AG04449 (cell line): ENCODE results near the gene TIMM10.

Source experiments
- CTCF ChIA-PET: fragments of 350-600 bp; formaldehyde crosslinking; extraction: SDS; loops from one replicate; lab custom pipeline; 2021; ENCODE audit warnings: antibody characterized with exemption; lab: Yijun Ruan, JAX
- POLR2A ChIA-PET: fragments of 400-600, 350-600 bp; formaldehyde crosslinking; extraction: SDS; loops from one replicate; lab custom pipeline; 2020; ENCODE audit warnings: antibody characterized with exemption, inconsistent platforms; lab: Yijun Ruan, JAX
- DNase-seq: peaks from one replicate; pipeline ENCODE4 v3.0.0-alpha.2; 2010; ENCODE audit warnings: low read depth, low spot score
- H3K4me3 ChIP-seq: 2 replicates; pipeline ENCODE4 v1.5.1; 2011; ENCODE audit warnings: low read depth, mild to moderate bottlenecking, control low read depth, low read length
- CTCF ChIP-seq: IDR thresholded peaks from one replicate; pipeline ENCODE4 v1.5.1; 2011; ENCODE audit warnings: mild to moderate bottlenecking, moderate library complexity, low read length, control low read depth, inconsistent platforms; ENCODE audit not compliant: insufficient read depth; ENCODE audit errors: missing control alignments

TIMM10 gene

DNA sequence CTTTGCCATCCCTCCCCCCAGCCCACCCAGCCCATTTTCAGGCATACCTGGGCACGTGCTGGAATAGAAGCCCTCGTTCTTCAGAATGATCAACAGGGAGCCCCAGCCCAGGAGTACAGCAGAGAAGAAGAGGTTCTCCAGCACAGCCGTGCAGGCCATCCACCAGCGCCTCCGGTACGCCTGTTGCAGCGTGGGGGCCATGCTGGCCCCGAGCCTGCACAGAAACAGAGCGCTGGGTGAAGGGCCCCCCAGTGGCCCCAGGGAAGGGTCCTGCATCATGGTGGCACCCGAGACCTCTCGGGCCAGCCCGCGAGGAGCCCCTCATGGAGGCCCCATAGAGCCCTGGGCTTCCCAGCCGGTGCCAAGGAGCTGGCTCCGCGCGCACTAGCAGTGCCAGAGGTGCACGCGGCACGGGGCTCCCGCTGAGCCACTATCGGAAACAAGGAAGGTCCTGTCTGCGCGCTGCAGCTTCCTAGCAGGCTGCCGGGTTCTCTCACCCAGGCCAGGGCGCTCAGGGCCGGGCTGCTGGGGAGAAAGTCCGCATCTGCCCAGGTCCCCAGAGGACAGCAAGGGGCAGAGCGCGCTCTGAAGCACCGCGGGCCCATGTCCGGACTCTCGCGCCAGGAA lies 16.5 kb downstream of the TIMM10 start:
- POLR2A ChIA-PET = interaction anchor here (0.6 to 0.8 kb wide), 2 partner anchors 31 to 168 kb away, joined by 3 read pairs; no protein-coding TSS in a partner anchor
- no peak for DNase-seq
- no peak for TF ChIP-seq CTCF
- CTCF ChIA-PET = interaction anchor here (1.1 to 18.1 kb wide), 10 partner anchors 10 to 130 kb away, joined by 4 to 421 read pairs (median 8); partner anchors contain the start of genes RTN4RL2, TIMM10 and UBE2L6
- H3K4me3 ChIP-seq = peak overlapping the region; percentile 85

- ChIA-PET POLR2A (interaction anchor here (0.8 kb wide), 1 partner anchor 30 kb away, joined by 3 read pairs; no protein-coding TSS in a partner anchor), CTCF (interaction anchor here (1.6 to 18.1 kb wide), 7 partner anchors 11 to 131 kb away, joined by 5 to 421 read pairs (median 9); partner anchors contain the start of genes RTN4RL2 and TIMM10)
- H3K4me3 ChIP-seq = peak overlapping the region; percentile 18
- TF ChIP-seq CTCF = no peak
- DNase-seq = no peak
Observed at GRCh38 chr11:57513452-57513795, 17.1 kb downstream of the TIMM10 start.

DNA sequence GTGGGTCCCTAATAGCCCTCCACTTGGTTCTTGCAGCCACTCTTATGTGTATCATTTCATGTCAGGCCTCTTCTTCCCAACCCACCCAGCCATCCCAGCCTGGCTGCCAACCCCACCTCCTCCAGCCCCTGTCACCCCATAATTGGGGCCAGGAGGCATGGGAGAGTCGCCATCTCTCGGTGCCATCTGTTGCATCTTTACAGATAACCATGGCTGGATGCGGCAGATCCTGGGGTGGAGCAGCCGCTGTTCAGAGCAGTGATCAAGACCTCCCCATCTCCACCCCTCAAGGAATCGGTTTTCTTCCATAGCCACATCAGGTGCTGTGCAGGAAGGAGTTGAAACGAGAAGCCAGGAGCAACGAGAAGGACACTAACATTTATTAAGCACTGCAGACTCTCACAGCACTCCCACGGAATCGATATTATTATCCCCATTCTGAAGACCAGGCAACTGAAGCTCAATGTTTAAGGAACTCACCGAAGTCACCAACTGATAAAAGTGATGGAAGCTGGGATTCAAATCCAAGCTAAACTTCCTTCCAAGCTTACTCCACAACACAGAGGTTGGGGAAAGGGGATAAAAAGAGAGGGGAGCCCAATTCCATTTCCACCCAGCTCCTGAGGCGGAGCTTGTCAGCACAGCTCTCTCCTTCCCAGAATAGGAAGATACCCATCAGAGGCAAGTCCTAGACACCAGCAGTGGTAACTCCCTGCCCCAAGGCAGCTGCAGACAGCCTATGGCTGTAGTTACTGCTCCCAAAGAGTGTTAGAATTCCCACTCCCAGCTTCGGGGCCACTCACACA lies 17.7 kb downstream of the TIMM10 start:
- DNase-seq = no peak
- TF ChIP-seq CTCF = no peak
- H3K4me3 ChIP-seq = no peak overlapping the region
- ChIA-PET CTCF (interaction anchor here (1.6 to 18.1 kb wide), 7 partner anchors 12 to 131 kb away, joined by 5 to 421 read pairs (median 9); partner anchors contain the start of genes RTN4RL2 and TIMM10), POLR2A (interaction anchor here (0.8 kb wide), 1 partner anchor 30 kb away, joined by 3 read pairs; no protein-coding TSS in a partner anchor)

DNA sequence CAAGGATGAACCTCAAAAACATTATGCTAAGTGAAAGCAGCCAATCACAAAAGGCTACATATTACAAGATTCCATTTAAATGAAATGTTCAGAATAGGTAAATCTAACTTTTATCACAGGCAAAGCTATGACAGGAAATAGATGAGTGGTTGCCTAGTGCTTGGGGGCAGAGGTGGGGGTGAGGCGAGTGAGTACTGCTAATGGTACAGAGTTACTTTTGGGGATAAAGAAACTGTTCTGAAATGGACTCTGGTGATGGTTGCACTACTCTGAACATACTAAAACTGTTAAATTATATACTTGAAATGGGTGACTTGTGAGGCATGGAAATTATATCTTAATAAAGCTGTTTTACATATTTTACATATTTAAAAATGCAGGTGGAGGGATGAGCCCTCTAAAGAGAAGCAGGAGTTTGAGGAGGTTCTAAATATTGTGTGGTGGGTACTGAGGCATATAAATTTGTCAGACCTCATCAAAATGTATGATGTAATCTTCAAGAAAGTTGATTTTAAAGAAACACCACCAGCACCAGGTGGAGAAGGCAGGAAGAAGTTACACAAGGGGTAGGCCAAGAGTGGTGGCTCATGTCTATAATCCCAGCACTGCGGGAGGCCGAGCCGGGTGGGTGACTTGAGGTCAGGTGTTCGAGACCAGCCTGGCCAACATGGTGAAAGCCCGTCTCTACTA lies 18.7 kb downstream of the TIMM10 start:
- TF ChIP-seq CTCF = no peak
- ChIA-PET CTCF (interaction anchor here (0.8 to 2.0 kb wide), 7 partner anchors 14 to 129 kb away, joined by 3 to 19 read pairs (median 6); partner anchors contain the start of gene RTN4RL2), POLR2A (no interaction called here)
- H3K4me3 ChIP-seq = no peak overlapping the region
- DNase-seq = no peak

DNA sequence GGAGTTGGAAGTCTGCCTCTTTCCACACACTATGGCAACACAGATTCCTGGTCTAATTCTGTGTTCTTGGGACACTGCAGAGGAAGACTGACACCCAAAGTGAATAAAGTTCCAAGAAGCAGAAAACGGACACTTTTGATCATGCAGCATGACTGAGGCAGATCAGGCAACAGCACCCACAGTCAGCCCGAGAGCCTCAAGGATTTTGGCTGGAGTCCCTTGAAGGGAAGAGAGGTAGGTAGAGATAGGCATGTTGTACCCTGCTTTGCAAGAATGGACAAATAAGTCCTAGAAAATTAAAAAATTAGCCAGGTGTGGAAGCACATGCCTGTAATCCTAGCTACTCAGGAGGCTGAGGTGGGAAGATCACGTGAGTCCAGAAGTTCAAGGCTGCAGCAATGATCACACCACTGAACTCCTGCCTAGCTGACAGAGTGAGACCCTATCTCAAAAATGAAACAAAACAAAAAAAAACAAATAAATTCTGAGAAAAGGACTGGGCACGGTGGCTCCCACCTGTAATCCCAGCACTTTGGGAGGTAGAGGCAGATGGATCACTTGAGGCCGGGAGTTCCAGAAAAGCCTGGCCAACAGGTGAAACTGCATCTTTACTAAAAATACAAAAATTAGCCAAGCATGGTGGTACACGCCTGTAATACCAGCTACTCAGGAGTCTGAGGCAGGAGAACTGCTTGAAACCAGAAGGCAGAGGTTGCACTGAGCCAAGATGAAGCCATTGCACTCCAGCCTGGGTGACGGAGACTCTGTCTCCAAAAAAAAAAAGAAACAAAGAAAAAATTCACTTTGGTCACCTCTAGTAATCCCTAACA lies 22.0 kb downstream of the TIMM10 start:
- CTCF ChIA-PET = interaction anchor here (1.3 to 9.4 kb wide), 3 partner anchors 14 to 59 kb away, joined by 3 to 142 read pairs (median 11); partner anchors contain the start of gene UBE2L6
- DNase-seq = no peak
- TF ChIP-seq CTCF = no peak
- no peak overlapping the region for H3K4me3 ChIP-seq
- POLR2A ChIA-PET = no interaction called here
